Stimulated activated CD4-positive, alpha-beta T cell treated with anti-CD3 and anti-CD28 coated beads, TNF-alpha, amount 100 ng/mL, for 1 hour (primary cell): Measurements from ENCODE around the gene PRKRIP1.
"Not testable (repeated sequence)": the region's sequence is repeated elsewhere in the genome, so short reads cannot be mapped to it uniquely, and the experiment has no call there.

Experiments used
- DNase-seq, 3 donors: peaks; one replicate each; pipeline ENCODE4 v3.0.0-alpha.2; 2020; ENCODE audit warnings: low read depth in 3 of 3, low spot score in 1 of 3

Gene PRKRIP1

DNA sequence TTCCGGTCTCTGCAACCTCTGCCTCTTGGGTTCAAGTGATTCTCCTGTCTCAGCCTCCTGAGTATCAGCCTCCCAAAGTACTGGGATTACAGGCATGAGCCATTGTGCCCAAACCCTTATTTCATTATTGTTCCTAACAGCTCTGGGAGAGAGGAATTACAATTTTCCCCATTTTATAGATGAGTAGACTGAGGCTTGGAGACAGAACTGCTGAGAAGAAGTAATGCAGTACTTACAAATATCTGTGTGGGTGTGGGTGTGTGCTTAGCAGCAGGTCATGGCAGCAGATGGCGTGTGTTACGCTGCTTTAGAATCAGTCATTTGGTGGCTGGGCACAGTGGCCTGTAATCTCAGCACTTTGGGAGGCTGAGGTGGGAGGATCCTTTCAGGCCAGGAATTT lies 7.4 kb downstream of the PRKRIP1 start:
- no peak for DNase-seq

DNA sequence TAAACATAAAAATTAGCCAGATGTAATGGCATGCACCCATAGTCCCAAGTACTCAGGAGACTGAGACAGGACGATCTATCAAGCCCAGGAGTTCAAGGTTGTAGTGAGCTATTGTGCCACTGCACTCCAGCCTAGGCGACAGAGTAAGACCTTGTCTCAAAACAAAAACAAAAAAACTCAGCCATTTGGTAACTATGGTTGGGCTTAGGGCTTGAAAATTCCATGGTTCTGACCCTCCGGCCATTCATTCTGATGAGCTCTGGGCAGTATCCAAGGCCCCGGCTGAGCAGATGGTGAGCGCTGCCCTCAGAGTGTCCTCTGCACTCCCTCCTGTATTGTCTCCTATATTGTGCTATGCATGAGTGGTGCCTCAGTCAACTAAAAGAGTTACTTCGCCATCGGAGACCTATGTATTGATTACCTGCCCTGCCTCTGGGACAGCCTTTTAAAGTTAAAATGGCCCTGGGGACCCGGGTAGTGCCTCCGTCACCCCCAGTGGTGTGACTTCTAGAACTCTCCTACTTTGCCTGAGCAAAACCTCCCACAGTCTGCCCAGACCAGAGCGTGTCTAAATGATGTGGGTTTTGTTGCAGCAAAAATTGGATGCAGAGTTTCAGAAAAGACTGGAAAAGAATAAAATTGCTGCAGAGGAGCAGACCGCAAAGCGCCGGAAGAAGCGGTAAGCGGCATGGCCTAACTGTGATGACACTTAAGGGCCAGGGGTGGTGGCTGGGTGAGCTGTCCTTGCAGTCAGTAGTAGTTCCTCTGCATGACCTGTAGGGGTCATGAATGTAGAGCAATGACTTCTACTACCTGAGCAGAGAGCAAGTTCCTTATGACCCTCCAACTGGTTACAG lies 8.1 kb downstream of the PRKRIP1 start:
- no peak for DNase-seq

DNA sequence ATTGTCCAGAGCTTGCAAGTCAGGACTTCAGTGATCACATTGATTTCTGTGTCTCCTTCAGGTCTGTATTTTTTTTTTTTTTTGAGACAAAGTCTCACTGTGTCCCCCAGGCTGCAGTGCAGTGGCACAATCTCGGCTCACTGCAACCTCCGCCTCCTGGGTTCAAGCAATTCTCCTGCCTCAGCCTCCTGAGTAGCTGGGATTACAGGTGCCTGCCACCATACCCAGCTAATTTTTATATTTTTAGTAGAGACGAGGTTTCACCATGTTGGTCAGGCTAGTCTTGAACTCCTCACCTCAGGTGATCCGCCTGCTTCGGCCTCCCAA lies 8.7 kb downstream of the PRKRIP1 start:
- DNase-seq: not testable (repeated sequence)

DNA sequence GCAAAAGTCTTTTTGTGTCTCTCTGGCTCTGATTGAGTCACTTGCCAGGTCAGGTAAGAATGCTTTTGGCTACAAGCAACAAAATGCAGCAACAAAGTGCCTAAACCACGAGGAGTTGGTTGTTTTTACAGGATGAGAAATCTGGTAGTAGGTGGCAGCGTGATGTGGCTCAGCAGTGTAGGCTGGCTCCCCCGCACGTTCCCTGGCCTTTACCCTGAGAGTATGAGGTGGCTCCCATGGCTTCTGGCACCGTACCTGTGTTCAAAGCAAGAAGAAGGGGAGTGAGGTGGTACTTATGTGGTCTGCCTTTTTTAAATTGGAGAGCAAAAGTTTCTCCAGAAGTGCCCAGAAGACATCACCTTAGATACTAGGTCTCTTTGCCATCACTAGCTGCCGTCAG lies 11.7 kb downstream of the PRKRIP1 start:
- DNase-seq: no peak

DNA sequence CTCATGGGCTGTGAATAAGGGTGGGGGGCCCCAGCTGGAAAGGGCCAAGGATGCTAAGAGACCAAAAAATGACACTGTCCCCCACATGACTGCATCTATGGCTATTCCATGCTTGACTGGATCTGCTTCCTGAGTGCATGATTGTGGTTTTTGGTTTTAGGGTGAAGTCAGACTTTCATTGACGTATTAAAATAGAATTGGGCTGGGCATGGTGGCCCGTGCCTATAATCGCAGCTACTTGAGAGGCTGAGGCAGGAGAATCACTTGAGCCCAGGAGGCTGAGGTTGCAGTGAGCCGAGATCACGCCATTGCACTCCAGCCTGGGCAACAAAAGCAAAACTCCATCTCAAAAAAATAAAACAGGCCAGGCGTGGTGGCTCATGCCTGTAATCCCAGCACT lies 12.4 kb downstream of the PRKRIP1 start:
- DNase-seq: not testable (repeated sequence)

DNA sequence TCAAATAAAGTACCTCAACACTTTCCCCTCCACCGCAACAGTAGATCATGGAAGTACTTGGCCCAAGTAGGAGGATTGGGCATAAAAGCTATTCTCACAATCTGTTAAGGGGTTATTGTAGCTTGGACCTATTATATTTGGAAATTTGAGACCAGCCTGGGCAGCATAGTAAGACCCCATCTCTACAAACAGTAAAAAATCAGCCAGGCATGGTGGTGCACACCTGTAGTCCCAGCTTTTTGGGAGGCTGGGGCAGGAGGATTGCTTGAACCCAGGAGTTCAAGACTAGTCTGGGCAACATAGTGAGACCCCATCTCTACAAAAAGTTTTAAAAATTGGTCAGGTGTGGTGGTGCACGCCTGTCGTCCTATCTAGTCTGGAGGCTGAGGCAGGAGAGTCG lies 13.2 kb downstream of the PRKRIP1 start:
- no peak for DNase-seq

DNA sequence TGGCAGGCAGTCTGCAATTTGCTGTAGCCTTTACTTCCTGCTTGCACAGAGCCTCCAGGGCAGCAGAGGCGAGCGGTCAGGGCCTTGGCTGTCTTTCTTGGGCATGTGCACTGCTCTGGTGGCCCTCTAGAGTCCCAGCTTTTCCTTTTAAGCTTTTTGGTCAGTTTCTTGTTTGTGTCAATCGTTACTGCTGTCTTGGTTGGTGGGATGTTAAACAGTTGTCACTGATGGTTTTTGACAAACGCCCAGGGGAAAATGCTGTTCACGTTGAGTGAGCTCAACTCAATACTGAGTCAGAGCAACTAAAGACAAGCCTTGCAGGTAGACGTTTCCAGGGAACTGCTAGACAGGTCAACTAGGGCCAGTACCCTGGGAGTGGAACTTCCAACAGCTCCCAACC lies 14.0 kb downstream of the PRKRIP1 start:
- DNase-seq: no peak

DNA sequence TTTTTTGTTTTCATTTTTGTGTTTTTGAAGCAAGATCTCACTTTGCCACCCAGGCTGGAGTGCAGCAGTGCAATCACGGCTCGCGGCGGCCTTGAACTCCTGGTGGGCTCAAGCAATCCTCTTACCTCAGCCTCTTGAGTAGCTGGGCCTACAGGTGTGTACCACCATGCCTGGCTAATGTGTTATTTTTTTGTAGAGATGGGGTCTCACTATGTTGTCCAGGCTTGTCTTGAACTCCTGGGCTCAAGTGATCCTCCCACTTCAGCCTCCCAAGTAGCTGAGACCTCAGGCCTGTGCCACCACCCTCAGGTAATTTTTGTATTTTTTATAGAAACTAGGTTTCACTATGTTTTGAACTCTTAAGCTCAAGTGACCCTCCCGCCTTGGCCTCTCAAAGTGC lies 14.8 kb downstream of the PRKRIP1 start:
- no peak for DNase-seq

DNA sequence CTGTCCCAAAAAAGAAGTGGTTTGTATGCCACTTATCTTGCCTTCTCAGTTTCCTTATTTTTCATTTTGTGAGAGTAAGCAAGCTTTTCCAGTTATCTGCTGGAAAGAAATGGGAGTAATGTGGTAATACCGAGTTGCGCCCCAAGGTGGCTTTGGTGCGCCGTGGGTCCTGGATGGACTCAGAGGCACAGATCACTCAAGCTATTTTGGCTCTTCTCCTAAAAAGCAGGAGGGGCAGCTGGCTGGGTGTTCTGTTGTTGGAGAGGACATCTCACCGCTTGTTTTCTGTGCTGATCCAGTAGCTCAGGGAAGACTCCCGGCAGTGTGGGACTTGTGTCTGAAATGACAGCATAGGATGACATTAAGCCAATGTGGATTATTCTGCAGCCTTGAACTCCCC lies 16.4 kb downstream of the PRKRIP1 start:
- DNase-seq: peak in 1 of 3 donors; percentile 17

DNA sequence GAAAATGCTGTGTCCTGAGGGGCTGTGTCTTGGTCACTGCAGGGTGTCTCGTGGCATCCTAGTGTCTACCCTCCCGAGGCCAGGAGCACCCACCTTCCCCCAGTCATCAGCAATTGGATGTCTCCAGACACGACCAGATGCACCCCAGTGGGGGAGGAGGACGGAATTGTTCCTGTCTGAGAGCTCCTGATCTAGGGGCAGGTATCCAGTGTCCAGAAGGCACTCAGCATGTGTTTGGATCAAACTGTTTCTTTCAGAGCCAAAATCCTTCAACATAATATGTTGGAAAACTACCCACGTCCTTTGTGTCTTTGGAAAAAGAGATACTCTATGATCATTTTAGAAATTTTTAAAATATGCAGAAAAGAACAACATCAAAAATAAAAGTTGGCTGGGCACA lies 16.9 kb downstream of the PRKRIP1 start:
- no peak for DNase-seq

DNA sequence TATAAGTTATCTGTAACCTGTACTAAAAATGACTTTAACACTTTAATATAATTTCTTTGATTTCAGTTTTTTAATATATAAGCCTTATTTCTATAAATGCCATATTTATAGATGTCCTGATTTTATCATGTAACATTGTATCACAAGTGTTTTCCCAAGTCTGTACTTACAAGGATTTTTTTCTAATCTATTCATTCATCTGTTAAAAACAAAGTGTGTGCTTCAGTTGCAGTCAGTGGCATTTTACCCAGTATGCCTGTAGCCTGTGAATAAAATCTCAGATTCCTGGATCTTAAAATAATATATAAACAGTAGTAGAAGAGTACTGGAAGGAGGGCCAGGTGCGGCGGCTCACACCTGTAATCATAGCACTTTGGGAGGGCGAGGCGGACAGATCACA lies 17.4 kb downstream of the PRKRIP1 start:
- no peak for DNase-seq

DNA sequence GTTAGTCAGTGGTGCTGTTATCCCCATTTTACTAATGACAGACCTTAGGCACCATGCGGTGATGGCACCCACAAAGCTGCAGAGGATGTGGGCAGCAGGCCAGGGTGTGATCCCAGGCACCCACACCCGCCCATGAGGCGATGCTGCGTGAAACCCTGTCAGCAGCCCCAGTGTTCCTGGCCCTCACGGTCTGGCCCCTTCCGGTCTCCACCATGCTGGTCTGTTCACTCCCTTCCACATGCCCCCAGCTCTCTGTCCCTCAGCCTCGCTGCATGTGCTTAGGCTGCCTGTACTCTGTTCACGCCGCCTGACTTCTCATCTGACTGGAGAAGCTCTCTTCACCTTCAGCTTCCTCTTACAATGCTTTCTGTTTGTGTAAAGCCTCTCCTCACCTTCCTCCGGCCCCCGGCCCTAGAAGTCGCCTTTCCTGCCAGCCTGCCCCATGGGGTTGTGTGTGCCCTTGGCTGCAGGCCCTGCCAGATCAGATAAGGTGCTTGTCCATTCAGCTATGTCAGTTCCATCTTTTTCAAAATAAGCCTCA lies 19.6 kb downstream of the PRKRIP1 start:
- peak in 1 of 3 donors; percentile 18 for DNase-seq

DNA sequence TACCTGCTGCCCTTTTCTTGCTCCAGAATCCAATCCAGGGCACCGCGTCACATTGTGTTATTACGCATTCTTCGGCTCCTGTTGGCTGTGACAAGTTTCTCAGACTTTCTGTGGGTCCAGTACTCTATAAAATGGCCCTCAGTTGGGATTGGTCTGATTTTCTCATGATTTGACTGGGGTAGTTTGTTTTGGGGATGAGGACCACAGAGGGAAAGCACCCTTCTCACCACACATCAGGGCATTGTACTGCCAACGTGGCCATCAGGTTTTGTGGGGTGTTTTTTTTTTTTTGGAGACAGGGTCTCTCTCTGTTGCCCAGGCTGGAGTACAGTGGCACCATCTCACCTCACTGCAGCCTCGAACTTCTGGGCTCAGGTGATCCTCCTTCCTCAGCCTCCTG lies 20.2 kb downstream of the PRKRIP1 start:
- DNase-seq: no peak

DNA sequence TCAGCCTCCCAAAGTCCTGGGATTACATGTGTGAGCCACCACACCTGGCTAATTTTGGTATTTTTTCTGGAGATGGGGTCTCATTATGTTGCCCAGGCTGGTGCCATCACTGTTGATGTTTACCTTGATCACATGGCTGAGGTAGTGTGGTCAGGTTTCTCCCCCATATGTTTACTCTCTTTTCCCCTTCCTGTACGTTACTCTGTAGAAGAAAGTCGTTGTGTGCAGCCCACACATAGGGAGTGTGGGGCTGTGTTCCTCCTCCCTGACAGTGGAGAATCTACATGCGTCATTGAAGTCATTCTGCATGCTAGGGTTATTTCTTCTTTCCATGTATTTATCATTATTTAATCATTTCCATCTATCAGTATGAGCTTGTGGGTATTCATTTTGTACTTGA lies 20.9 kb downstream of the PRKRIP1 start:
- no peak for DNase-seq

DNA sequence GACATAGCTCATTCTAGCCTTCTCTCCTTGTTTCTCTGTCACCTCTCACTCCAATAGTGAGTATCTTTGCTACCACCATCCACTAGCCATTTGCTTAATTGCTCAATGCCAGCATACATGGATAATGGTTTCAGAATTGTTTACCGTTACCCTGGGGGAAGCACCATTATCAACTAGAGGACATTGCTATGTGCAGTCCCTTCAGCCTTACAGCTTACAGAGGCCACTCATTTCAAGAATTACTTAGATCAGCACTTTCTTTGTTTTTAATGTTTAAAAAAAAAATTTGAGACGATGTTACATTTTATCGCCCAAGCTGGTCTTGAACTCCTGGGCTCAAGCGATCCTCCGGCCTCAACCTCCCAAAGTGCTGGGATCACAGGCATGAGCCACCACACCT lies 22.4 kb downstream of the PRKRIP1 start:
- no peak for DNase-seq

DNA sequence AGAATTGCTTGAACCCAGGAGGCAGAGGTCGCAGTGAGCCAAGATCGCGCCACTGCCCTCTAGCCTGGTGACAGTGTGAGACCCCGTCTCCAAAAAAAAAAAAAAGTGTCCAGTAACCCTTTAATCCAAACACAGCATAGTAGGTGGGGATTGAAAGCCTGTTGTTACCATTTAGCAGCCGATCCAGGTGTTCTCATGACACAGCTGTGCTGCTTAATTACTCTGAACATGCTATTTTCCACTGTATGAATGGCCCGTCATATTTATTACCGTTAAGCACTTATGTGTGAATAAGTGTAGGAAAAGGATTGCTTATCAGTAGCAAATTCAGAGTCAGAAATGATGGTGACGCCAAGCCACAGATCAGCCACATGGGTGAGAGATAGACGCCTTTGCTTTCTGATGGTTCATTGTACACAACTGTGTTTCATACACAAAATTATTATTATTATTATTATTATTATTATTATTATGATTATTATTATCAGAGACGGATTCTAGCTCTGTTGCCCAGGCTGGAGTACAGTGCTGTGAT lies 25.6 kb downstream of the PRKRIP1 start:
- no peak for DNase-seq

DNA sequence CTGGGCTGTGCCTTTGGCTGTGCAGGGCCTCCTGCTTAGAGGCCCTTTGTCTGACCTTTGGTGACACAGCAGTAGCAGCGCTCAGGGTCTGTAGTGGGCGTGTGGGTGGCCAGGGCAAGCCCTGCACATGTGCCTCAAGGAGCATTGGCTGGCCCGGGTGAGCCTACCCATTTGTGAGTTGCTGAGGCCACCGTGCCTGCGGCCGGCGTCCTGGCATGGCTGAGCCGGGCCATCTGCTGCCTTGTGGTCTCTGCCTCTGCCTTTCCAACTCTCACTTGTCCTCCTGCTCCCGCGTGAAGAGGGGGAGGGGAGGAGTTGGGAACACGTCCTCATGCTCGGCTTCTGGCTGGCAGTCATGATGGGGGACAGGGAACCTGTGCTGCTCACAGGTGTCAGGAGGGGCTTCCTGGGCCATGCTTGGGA lies 28.0 kb downstream of the PRKRIP1 start:
- no peak for DNase-seq

DNA sequence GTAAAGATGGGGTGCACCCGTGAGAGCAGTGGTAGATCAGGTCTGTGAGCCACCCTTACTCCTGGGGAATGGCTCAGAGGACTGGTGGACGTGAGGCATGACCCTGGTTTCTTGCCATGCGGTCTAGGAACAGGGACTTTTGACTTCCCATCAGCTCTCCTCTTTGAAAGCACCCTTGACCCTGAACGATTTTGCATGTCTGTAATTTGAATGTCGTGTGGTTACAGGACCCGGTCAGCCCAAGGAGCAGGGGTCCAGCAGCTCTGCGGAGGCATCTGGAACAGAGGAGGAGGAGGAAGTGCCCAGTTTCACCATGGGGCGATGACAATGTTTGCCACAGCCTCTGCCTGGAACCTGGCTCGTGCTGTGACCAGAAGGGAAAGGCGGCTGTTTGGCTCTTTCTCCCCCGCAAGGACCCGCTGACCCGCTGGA lies 28.6 kb downstream of the PRKRIP1 start:
- DNase-seq: no peak

DNA sequence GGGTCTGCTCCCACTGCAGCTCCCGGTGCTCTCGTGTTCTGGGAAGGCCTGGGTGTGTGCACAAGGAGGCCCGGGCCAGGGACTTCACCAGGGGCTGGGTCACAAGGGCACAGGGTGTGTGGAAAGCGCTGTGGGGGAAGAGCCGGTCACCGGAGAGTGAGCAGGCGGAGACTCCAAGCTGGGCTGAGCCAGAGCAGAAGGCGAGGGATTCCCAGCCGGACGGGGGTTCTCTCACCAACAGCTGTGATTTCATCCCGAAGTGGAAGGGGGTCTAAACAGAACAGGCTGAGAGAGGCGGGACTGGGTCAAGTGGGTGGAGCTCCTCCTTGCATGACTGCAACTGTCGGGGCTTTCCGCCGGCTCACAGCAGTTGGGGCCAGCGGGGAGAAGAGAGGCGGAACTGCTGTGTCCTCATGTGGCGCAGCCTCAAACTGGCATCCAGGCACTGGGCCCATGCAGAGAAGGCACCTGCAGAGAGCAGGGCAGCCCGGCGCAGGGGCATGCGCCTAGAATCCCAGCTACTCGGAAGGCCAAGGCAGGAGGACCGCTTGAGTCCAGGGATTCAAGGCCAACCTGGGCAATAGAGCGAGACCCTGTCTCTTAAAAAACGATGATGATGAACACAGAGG lies 29.6 kb downstream of the PRKRIP1 start:
- peak; percentile 69 to 71 (median 69) for DNase-seq

DNA sequence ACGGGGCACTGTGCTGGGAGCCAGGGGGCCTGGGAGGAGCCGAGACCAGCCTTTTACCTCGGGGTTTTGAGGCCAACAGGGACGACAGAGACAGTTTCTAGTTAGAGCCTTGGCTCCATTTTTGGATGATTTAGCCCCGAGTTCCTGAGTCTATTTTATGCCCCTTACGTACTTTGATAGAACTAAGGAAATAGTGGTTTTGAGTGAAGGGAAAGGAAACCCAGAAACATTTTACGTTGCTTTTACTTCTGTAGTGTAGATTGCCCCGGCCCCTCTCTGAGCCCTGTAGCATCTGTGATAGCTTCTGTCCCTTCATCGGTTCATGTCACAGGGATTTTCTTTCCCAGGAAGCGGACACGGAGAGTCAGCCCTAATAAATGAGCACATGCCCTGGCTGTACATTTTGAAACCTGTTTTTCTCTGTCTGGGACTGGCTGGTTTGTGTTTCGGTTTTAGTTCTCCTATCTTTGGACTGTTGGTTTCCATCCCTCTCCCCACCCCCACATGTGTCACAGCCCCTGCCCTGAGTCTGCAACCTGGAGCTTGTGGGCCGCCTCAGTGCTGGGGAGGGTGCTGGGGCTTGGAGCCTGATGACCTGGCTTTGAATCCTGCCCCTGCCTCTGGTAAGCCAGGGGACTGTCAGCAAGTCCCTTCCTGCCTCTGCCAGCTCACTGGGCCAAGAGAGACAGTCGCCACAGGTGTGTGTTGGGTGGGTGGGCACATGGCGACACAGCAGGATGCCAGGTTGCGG lies 30.3 kb downstream of the PRKRIP1 start:
- peak in 2 of 3 donors; percentile 27 to 54 for DNase-seq

DNA sequence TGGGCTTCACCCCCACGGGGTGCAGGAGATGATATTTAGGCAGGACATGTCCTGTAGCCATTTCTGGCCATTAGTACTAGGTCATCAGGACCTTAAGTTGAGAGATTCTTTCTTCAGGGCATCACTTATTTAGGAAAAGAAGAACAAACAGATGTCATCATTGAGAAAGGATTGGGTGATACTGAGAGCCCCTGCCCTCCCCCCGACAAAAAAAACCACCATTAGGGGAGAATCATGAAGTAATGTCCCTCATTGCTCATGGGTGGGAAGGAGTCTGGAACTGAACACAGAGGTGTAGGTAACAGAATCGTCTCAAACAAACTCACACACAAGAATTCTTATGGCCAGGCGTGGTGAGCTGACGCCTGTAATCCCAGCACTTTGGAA lies 30.8 kb downstream of the PRKRIP1 start:
- no peak for DNase-seq
